ENCODE data around the gene GABRA5.
"Not testable (repeated sequence)": the region's sequence is repeated elsewhere in the genome, so short reads cannot be mapped to it uniquely, and the experiment has no call there.

GABRA5 gene

GRCh38 chr15:26893351-26894065, 26.6 kb downstream of the GABRA5 start:
- no peak for DNase-seq (ENCODE audit: extremely low read depth, low read depth)
- no peak for TF ChIP-seq CTCF (IDR thresholded peaks at IDR 0.05; ENCODE audit: low read depth, low read length)

GRCh38 chr15:26894181-26894580, 27.3 kb downstream of the GABRA5 start:
- DNase-seq (ENCODE audit: extremely low read depth, low read depth) = no peak
- TF ChIP-seq CTCF (IDR thresholded peaks at IDR 0.05; ENCODE audit: low read depth, low read length) = no peak

- not testable (repeated sequence) for DNase-seq (ENCODE audit: extremely low read depth, low read depth)
Measured at GRCh38 chr15:26895346-26895745, 28.5 kb downstream of the GABRA5 start.

- no peak for TF ChIP-seq CTCF (IDR thresholded peaks at IDR 0.05; ENCODE audit: low read depth, low read length)
- DNase-seq (ENCODE audit: extremely low read depth, low read depth) = no peak
Measured at GRCh38 chr15:26899658-26900057, 32.8 kb downstream of the GABRA5 start.

- TF ChIP-seq CTCF (IDR thresholded peaks at IDR 0.05; ENCODE audit: low read depth, low read length) = no peak
- DNase-seq (ENCODE audit: extremely low read depth, low read depth) = no peak
Measured at GRCh38 chr15:26901041-26901440, 34.2 kb downstream of the GABRA5 start.

GRCh38 chr15:26910715-26911114, 43.9 kb downstream of the GABRA5 start:
- no peak for TF ChIP-seq CTCF (IDR thresholded peaks at IDR 0.05; ENCODE audit: low read depth, low read length)
- DNase-seq (ENCODE audit: extremely low read depth, low read depth) = no peak

GRCh38 chr15:26921433-26921832, 54.6 kb downstream of the GABRA5 start:
- TF ChIP-seq CTCF (IDR thresholded peaks at IDR 0.05; ENCODE audit: low read depth, low read length) = no peak
- DNase-seq (ENCODE audit: extremely low read depth, low read depth) = no peak

- no peak for DNase-seq (ENCODE audit: extremely low read depth, low read depth)
- TF ChIP-seq CTCF (IDR thresholded peaks at IDR 0.05; ENCODE audit: low read depth, low read length) = no peak
Measured at GRCh38 chr15:26926081-26926480, 59.2 kb downstream of the GABRA5 start.
